SU-DHL-6 (cell line): ENCODE results near the gene DISP3.

Source experiments
- CTCF ChIP-seq: fragments of 200-600 bp; sonication (generic); IDR thresholded peaks from one replicate; pipeline ENCODE4 v1.5.1; 2017; ENCODE audit warnings: antibody characterized with exemption, mild to moderate bottlenecking, low read length, moderate library complexity; ENCODE audit not compliant: insufficient read depth, poor library complexity, severe bottlenecking
- EZH2phosphoT487 ChIP-seq: fragments of 200-600 bp; sonication (generic), shearing (Covaris generic); conservative IDR thresholded peaks from 2 replicates; pipeline ENCODE4 v1.6.1; 2018; ENCODE audit warnings: mild to moderate bottlenecking, antibody characterized with exemption, low read length, moderate library complexity, mixed read lengths

- no peak for TF ChIP-seq CTCF
- no peak for TF ChIP-seq EZH2phosphoT487
These were observed 80.1 kb downstream of the DISP3 start for GRCh38 chr1:11558871-11559590.
